GM19463 (cell line): Measurements from ENCODE around the gene CDK1.
"Not testable (repeated sequence)": the region's sequence is repeated elsewhere in the genome, so short reads cannot be mapped to it uniquely, and the experiment has no call there.

ENCODE experiments used
- ATAC-seq: cut with Tn5 transposase; IDR thresholded peaks from one replicate; pipeline ENCODE4 v1.9.1; 2021; ENCODE audit warnings: mild to moderate bottlenecking, moderate library complexity; ENCODE audit not compliant: unreplicated experiment

CDK1 gene

GRCh38 chr10:60810437-60811182 lies 32.3 kb downstream of the CDK1 start:
- no peak for ATAC-seq

- ATAC-seq = peak; percentile 79
Measured at GRCh38 chr10:60816628-60817397, 38.5 kb downstream of the CDK1 start.

- no peak for ATAC-seq
Measured at GRCh38 chr10:60817398-60817805, 39.1 kb downstream of the CDK1 start.

GRCh38 chr10:60818134-60818770 lies 40.0 kb downstream of the CDK1 start:
- no peak for ATAC-seq

GRCh38 chr10:60819271-60819670 lies 41.0 kb downstream of the CDK1 start:
- ATAC-seq = no peak

- ATAC-seq = peak; percentile 68
Measured at GRCh38 chr10:60820093-60820754, 41.9 kb downstream of the CDK1 start.

- ATAC-seq = no peak
Measured at GRCh38 chr10:60821656-60822055, 43.4 kb downstream of the CDK1 start.

GRCh38 chr10:60822809-60823208 lies 44.5 kb downstream of the CDK1 start:
- no peak for ATAC-seq

- no peak for ATAC-seq
Measured at GRCh38 chr10:60823324-60823723, 45.0 kb downstream of the CDK1 start.

- ATAC-seq = no peak
Measured at GRCh38 chr10:60825520-60825919, 47.2 kb downstream of the CDK1 start.

GRCh38 chr10:60827791-60828488 lies 49.7 kb downstream of the CDK1 start:
- no peak for ATAC-seq

GRCh38 chr10:60828489-60828852 lies 50.2 kb downstream of the CDK1 start:
- no peak for ATAC-seq

GRCh38 chr10:60832136-60832535 lies 53.9 kb downstream of the CDK1 start:
- ATAC-seq = not testable (repeated sequence)

- no peak for ATAC-seq
Measured at GRCh38 chr10:60834401-60834800, 56.1 kb downstream of the CDK1 start.

- no peak for ATAC-seq
Measured at GRCh38 chr10:60835049-60835448, 56.8 kb downstream of the CDK1 start.

- not testable (repeated sequence) for ATAC-seq
Measured at GRCh38 chr10:60841227-60841626, 62.9 kb downstream of the CDK1 start.

GRCh38 chr10:60842694-60843093 lies 64.4 kb downstream of the CDK1 start:
- no peak for ATAC-seq
